CD8-positive, alpha-beta memory T cell (primary cell): ENCODE results near the gene XAGE1A. TPM values are rescaled to one million over a fixed set of nuclear protein-coding genes. Genes with fewer than 3 reads are reported as not detected.

Source experiments
- polyA plus RNA-seq: library from polyadenylated mRNA; unstranded; fragments of 300-500 nt; fragmentation: Illumina TruSeq; gene quantifications from one replicate; pipeline ENCODE4 v1.2.3, GENCODE V29; 2021
- total RNA-seq, 2 experiments: library from RNA; stranded (reverse); gene quantifications; one replicate each; pipeline ENCODE4 v1.2.3, GENCODE V29; 2021

XAGE1A gene
- total and polyA plus RNA-seq, 3 experiments from 2014 or later, result not detected

Other genes starting within 250 kb of the XAGE1A start
- not detected for gene XAGE2, start 126.8 kb upstream of the XAGE1A start, total RNA-seq
- not detected for gene XAGE2, start 126.8 kb upstream of the XAGE1A start, polyA plus RNA-seq
- not detected for gene XAGE1B, start 21.3 kb downstream of the XAGE1A start, total RNA-seq
- not detected for gene XAGE1B, start 21.3 kb downstream of the XAGE1A start, polyA plus RNA-seq
- gene SSX7, start 159.1 kb downstream of the XAGE1A start, total RNA-seq, result not detected
- gene SSX7, start 159.1 kb downstream of the XAGE1A start, polyA plus RNA-seq, result not detected
- not detected for gene SSX2, start 211.4 kb downstream of the XAGE1A start, total RNA-seq
- not detected for gene SSX2, start 211.4 kb downstream of the XAGE1A start, polyA plus RNA-seq